Putamen (tissue), 1 donor: ENCODE results near the gene CERK.
"Not testable (repeated sequence)": the region's sequence is repeated elsewhere in the genome, so short reads cannot be mapped to it uniquely, and the experiment has no call there.

Source experiments
- DNase-seq: peaks from one replicate; pipeline ENCODE4 v3.0.0-alpha.2; 2016; ENCODE audit warnings: low spot score

The CERK gene

GRCh38 chr22:46646531-46647215, 91.4 kb downstream of the CERK start:
- DNase-seq = no peak

- not testable (repeated sequence) for DNase-seq
Observed at GRCh38 chr22:46642840-46643480, 95.1 kb downstream of the CERK start.

- no peak for DNase-seq
Observed at GRCh38 chr22:46641811-46642266, 96.2 kb downstream of the CERK start.

GRCh38 chr22:46640293-46641055, 97.6 kb downstream of the CERK start:
- no peak for DNase-seq

- DNase-seq = no peak
Observed at GRCh38 chr22:46639843-46640242, 98.2 kb downstream of the CERK start.

GRCh38 chr22:46638601-46639431, 99.2 kb downstream of the CERK start:
- DNase-seq = no peak

- no peak for DNase-seq
Observed at GRCh38 chr22:46637711-46638600, 100.1 kb downstream of the CERK start.

GRCh38 chr22:46636221-46637002, 101.6 kb downstream of the CERK start:
- DNase-seq = no peak

- DNase-seq = no peak
Observed at GRCh38 chr22:46635756-46636155, 102.3 kb downstream of the CERK start.

- DNase-seq = not testable (repeated sequence)
Observed at GRCh38 chr22:46634973-46635685, 102.9 kb downstream of the CERK start.
